ENCODE results near the gene CENPS. TPM values are rescaled to one million over a fixed set of nuclear protein-coding genes. Genes with fewer than 3 reads are reported as not detected.
"Not testable (repeated sequence)": the region's sequence is repeated elsewhere in the genome, so short reads cannot be mapped to it uniquely, and the experiment has no call there.

CENPS gene
- total RNA-seq, 1 donor from 2014 or later = 25.0 TPM

DNA sequence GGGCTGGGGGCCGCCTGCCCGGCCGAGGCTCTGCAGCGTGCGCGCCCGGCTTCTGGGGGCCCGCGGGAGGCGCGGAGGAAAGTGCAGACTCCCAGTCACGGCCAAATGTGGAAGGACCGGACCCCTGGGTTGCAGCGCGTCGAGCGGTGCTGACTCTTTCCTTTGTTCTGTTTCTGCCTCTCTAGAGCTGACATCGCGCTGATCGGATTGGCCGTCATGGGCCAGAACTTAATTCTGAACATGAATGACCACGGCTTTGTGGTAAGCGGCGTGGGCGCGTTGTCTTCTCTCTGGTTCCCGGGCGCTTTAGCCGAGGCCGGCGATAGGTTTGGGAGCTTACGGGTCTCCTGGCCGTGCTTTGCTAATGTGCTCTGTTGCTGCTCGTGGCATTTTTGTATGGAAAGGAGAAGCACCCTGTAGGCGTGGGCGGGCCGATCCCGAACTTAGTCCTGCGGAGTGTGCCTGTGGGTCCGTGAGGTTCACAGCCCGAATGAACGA is 30.7 kb upstream of the CENPS start:
- DNase-seq (ENCODE audit: low read depth) = no peak
- TF ChIP-seq, protein P1, sequence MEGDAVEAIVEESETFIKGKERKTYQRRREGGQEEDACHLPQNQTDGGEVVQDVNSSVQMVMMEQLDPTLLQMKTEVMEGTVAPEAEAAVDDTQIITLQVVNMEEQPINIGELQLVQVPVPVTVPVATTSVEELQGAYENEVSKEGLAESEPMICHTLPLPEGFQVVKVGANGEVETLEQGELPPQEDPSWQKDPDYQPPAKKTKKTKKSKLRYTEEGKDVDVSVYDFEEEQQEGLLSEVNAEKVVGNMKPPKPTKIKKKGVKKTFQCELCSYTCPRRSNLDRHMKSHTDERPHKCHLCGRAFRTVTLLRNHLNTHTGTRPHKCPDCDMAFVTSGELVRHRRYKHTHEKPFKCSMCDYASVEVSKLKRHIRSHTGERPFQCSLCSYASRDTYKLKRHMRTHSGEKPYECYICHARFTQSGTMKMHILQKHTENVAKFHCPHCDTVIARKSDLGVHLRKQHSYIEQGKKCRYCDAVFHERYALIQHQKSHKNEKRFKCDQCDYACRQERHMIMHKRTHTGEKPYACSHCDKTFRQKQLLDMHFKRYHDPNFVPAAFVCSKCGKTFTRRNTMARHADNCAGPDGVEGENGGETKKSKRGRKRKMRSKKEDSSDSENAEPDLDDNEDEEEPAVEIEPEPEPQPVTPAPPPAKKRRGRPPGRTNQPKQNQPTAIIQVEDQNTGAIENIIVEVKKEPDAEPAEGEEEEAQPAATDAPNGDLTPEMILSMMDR (conservative IDR thresholded peaks at IDR 0.05; ENCODE audit: low read depth, low read length) = no peak
- H3K4me3 ChIP-seq (ENCODE audit: low read depth, low read length) = peak overlapping the region; percentile 92

DNA sequence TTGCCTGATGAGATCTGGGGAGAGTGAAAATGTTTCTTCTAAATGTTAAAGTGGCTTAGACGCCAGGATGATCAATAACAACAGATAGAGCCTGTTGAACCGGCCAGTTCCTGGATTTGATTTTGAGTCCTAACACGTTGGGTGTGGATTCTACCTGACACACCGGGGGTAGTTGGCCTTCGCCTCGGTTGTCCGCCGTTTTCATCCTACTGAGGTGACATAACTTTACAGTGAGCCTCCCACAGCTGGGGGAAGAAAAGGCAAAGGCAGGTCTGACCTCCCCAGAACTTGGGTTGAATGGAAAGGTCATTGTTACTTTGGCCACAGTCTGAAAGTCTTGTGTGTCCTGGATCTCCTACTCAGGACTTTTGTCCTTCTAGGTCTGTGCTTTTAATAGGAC is 30.2 kb upstream of the CENPS start:
- DNase-seq (ENCODE audit: low read depth) = no peak
- TF ChIP-seq, protein P1 (conservative IDR thresholded peaks at IDR 0.05; ENCODE audit: low read depth, low read length) = no peak
- H3K4me3 ChIP-seq (ENCODE audit: low read depth, low read length) = peak overlapping the region; percentile 92

DNA sequence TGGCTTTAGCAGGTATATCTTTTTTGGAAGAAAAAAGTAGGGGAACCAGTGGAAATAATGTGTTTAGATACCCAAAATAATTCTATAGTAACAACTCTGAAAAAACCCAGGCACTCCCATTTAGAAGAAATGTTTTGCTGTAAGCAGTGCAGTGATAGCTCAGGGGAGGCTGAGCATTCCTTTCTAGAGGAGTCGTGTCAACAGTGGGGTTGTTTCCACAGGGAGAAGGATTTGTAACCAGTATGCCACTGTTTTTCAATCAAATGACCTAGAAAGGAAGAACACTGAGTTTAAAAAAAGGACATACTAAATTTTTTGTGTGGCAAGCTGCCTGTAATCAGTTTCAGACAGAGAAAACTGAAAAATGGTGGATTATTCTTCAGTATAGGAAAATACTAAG is 29.0 kb upstream of the CENPS start:
- no peak overlapping the region for H3K4me3 ChIP-seq (ENCODE audit: low read depth, low read length)
- TF ChIP-seq, protein P1 (conservative IDR thresholded peaks at IDR 0.05; ENCODE audit: low read depth, low read length) = no peak
- DNase-seq (ENCODE audit: low read depth) = no peak

DNA sequence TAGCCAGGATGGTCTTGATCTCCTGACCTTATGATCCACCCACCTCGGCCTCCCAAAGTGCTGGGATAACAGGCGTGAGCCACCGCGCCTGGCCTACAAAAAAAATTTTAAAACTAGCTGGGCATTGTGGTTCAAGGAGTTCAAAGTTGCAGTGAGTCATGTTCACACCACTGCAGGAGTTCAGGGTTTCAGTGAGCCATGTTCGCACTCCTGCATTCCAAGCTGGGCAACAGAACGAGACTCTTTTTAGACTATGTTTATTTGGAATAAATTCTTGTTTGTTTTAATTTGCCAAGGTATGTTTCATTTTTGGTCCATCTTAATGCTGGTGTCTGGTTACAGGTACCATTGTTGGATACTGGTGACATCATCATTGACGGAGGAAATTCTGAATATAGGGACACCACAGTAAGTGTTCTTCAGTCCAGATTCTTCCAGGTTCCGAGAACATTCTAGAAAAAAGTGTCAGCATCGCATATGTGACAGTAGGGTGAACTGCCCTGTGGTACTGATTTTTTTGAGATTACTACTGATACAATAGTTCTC is 27.4 kb upstream of the CENPS start:
- no peak overlapping the region for H3K4me3 ChIP-seq (ENCODE audit: low read depth, low read length)
- DNase-seq (ENCODE audit: low read depth) = no peak
- TF ChIP-seq, protein P1 (conservative IDR thresholded peaks at IDR 0.05; ENCODE audit: low read depth, low read length) = no peak

DNA sequence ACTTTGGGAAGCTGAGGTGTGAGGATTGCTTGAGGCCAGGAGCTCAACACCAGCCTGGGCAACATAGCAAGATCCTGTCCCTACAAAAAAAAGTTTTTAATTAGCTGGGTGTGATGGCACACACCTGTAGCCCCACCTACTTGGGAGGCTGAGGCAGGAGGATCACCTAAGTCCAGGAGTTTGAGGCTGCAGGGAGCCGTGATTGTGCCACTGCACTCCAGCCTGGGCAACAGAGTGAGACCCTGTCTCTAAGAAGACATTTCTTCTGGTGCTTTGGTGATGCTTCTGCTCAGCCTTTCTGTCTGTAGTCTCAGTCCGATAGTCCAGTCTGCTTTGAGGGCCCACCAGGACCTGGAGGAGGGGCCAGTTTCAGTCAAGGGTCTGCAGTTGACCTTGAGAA is 23.0 kb upstream of the CENPS start:
- DNase-seq (ENCODE audit: low read depth) = no peak
- TF ChIP-seq, protein P1 (conservative IDR thresholded peaks at IDR 0.05; ENCODE audit: low read depth, low read length) = no peak
- H3K4me3 ChIP-seq (ENCODE audit: low read depth, low read length) = no peak overlapping the region

DNA sequence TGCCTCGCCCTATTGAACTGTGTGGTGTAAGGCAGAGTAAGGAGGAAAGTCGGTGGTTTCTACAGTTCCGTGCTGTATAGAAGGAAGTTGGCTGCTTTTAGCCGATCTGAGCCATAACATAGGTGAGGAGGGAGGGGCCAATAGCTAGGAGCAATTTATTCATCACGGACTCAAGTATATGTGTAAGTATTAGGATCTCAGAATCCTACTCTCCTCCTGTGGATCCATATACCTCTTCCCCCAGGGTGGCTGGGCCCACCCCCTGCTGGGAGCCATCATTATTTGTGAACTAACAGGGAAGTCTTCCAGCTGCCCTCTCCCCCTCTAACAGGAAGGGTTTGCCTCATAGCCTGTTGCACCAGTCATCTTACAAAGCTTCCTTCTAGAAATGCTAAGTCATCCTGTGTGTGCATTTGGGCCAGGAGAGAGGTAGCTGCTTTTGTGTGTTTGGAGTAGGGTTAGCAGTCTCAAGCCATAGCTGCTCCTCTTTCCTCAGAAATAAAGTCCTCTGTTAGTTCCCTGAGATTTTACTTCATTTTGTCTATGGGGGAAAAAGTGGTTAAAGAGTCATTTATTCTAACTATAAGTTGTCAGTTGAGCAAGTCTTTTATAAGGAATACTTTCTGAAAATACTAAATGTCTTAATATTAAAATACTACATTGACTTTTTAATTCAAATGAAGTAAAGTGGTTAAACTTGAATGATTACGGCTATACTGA is 14.9 kb upstream of the CENPS start:
- no peak overlapping the region for H3K4me3 ChIP-seq (ENCODE audit: low read depth, low read length)
- TF ChIP-seq, protein P1 (conservative IDR thresholded peaks at IDR 0.05; ENCODE audit: low read depth, low read length) = no peak
- DNase-seq (ENCODE audit: low read depth) = no peak

DNA sequence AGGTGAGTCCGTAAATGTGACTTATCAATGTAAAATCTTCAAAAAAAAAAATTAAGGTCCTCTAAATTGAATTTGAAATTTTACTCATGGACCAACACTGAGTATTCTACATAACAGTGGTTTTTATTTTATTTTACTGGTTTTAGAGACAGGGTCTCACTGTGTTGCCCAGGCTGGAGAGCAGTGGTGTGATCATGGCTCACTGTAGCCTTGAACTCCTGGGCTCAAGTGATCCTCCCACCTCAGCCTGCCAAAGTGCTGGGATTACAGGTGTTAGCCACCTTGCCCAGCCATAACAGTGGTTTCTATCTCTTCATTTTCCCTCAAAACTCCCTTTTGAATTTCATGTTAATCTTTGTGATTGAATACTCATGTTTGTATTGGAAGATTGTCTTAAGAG is 14.3 kb upstream of the CENPS start:
- DNase-seq (ENCODE audit: low read depth) = not testable (repeated sequence)

DNA sequence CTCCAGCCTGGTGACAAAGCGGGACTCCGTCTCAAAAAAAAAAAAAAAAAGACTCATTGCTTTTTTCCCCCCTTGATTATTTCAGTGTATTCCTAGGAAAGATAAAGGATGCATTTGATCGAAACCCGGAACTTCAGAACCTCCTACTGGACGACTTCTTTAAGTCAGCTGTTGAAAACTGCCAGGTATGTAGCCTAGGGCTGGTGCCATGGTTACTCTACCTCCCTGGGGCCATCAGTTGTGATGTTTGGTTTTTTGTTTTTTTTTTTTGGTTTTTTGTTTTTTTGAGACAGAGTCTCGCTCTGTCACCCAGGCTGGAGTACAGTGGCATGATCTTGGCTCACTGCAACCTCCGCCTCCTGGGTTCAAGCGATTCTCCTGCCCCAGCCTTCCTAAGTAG is 11.5 kb upstream of the CENPS start:
- not testable (repeated sequence) for DNase-seq (ENCODE audit: low read depth); H3K4me3 ChIP-seq (ENCODE audit: low read depth, low read length)

More for the DNA sequence above, 14.3 kb upstream of the CENPS start:
- not testable (repeated sequence) for H3K4me3 ChIP-seq (ENCODE audit: low read depth, low read length)
